GM19455 (cell line): ENCODE data around the gene C3orf49.

ENCODE experiments used
- ATAC-seq: cut with Tn5 transposase; IDR thresholded peaks from one replicate; pipeline ENCODE4 v1.9.1; 2021; ENCODE audit not compliant: unreplicated experiment

The C3orf49 gene

DNA sequence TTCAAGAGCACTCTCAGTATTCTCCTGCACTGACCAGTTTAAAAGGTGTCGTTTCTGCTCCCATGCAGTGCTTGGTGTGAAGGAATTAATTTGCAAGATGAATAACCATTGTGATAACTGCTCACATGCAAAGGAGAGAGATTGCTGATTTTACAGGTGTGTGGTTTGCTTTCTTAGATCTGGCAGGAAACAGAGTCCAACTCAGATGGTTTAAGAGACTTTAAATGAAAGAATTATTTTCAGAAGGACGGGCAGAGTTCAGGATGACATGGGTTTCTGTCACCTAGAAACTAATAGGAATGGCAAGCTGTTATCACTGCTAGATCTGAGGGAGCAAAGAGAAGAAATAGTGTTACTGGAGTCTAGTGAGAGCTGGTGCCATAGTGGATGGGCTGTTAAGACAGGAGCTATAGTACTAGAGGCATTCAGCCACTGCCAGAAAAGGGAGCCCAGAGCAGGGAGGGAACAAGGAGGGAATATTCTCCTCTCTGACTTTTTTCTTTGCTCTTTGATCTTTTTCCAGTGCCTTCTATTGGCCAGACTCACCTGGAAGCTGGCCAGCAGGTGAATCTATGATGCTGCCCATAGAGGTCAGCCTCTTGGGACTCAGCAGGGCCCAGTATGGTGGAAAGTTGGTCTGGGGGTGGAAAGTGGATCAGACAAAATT, 59.4 kb downstream of the C3orf49 start:
- ATAC-seq: no peak

DNA sequence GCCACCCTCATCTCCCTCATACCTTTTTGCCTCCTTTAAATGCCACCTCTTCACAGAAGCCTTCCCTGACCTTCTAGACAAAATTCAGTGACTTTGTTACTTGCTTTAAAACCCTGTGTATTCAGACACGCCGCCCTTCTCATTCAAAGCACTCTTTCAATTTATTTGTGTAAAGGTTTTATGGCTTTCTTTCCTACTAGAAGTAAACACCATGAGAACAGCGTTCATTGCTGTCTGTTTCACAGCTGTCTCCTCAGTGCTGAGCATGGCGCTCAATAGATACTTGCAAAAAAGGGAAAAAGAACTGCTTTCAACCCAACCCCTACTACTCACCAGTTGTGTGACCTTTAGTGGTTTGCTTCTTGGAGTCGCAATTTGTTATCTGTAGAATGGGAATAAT, 61.6 kb downstream of the C3orf49 start:
- ATAC-seq: no peak

DNA sequence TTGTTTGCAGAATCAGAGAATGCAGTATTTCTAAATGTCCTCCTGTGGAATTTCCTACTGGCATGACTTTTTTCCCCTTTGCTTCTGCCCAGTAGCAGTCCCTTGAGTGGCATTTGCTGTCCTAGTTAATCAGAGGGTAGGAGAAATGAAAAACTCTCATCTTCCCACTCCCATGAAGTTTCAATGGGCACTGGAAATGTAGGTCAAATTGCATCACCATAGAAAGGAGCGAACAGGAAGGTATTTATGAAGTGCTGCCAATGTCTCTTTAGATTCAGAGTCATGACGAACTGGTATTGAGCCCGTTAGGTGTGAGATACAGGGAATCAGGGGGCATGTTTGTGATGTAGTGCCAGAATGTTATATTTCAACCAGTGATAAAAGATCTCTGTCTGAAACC, 67.8 kb downstream of the C3orf49 start:
- ATAC-seq: no peak

DNA sequence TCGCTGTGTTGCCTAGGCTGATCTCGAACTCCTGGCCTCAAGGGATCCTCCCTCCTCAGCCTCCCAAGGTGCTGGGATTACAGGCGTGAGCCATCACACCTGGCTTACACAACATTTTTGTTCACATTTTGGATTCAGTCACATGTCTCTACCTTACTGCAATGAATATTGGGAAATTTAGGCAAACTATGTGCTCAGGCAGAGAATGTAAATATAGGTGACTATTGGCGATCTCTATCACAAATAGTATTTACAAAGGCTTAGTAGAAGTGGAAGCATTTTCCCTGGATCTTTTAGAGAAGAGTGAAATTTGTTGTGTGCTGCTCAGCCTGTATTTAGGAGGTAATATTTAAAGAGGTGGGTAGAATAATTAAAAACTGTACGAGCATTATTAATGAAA, 72.4 kb downstream of the C3orf49 start:
- no peak for ATAC-seq

DNA sequence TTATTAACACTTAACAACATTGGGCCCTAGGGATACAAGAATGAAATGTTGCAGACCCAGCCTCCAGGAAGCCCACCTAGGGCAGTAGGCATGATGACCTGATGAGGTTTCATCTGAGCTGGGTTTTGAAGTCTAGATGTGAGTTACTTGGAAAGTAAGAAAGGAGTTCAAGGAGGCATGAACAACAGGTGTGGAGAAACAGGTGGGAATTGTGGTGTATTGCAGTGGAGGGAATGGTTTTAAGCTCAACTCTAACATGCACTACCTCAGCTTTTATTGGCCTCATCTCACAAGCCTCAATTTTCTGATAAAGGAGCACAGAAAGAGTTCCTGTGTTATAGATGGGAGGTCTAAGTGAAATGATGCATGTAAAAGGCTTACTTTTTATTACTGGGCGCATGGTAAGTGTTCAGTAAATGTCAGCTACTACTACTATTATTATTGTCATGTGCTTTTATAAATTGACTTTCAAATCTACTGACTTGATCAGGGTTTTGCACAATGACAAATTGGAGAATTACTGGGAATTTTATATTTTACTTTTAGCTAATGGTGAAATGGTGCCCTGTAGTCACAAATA, 73.8 kb downstream of the C3orf49 start:
- ATAC-seq: no peak

DNA sequence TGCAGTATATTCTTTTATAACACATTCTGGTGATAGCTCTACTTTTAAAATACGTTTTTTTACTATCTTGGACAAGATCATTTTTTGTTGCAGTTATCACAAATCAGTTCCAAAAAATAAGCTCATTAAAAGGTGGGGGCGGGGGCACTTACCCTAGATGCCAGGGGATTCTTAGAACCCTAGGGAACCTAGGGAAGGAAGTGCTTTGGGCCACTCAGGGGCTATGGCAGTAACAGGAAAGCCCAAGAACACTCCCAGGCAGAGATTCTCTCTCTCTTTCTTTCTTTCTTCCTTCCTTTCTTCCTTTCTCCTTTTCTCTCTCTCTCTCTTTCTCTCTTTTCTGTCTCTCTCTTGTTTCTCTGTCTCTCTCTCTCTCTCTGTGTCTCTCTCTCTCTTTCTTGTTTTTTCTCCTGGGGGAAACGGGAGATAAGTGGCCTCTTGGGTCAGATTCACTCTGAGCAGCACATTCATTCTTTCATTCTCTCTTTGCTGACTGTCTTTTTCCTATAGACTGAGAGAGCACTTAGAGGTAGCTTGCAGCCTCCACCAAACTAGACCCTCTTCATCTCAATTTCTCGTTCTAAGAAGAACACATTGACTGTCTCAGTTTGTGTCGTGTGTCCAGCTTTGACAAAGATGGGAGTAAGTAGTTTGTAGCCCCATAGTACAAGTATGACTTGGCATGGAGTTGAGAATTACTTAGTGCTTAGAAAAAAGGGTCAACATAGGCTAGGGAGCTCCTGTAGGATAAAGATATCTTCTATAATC, 76.5 kb downstream of the C3orf49 start:
- no peak for ATAC-seq

DNA sequence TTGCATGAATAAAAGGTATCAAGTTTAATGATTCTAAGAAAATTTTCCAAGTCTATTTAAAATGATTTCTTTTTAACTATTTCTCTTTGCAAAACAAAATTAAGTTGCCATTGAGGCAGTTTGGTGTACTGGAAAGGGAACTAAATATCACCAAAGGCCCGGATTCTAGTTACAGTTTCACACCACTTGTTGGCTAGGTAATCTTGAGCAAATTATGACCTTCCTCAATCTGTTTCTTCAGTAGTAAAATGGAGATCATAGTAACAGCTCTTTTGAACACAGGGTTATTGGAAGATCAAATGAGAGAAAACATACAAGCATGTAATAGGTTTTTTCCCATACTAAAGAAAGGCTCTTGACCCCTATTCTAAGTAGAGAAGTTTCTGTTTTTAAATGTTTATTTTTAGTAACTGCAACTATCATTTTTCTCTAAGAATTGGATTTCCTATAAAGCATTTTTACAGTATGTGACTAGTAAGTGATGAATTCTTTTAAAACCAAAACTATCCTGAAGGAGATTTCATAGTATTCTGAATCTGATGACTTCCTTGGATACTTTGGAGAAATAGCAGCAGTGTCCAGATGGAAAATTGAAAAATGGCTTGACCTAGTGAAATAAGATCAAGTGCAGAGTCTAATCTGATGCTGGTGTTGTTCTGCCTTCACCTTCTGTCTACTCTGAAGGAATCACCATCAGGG, 77.4 kb downstream of the C3orf49 start:
- ATAC-seq: peak; percentile 65
